Measurements from ENCODE around the gene HOXC10. TPM values are rescaled to one million over a fixed set of nuclear protein-coding genes. Genes with fewer than 3 reads are reported as not detected.
A peak's percentile ranks its signal among the peaks of the same experiment; 100 is the strongest.

HOXC10 gene
- total and polyA plus RNA-seq, 2 of the 8 experiments (the other 6 are each of a cell fraction or from before 2014, with no cell fraction given): not detected

DNA sequence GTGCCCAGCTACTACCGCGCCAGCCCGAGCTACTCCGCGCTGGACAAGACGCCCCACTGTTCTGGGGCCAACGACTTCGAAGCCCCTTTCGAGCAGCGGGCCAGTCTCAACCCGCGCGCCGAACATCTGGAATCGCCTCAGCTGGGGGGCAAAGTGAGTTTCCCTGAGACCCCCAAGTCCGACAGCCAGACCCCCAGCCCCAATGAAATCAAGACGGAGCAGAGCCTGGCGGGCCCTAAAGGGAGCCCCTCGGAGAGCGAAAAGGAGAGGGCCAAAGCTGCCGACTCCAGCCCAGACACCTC, 697 bp downstream of the HOXC10 start:
- Histone ChIP-seq H3K23ac (ENCODE audit: insufficient read length) (no peak overlapping the region), H2AFZ (ENCODE audit: low read length) (no peak overlapping the region), H2BK12ac (ENCODE audit: low read depth, low read length) (0 out of 2 replicates have a peak overlapping the region, but pooled peaks have one; percentile 27), H3K4ac (replicated peaks; ENCODE audit: insufficient read length, low read depth, low read length) (no peak overlapping the region), H3K23me2 (ENCODE audit: low read depth, low read length) (no peaks in the 10 kb centered on the region), H4K8ac (ENCODE audit: extremely low read depth, insufficient read depth, low read length) (no peak overlapping the region; the same call in 1 of the 2 replicates), H2BK120ac (replicated peaks; ENCODE audit: low read depth, low read length) (no peak overlapping the region), H3K4me3 (ENCODE audit: extremely low read depth in 1 of 4, insufficient read depth in 2 of 4, low read depth in 3 of 4, low read length in 4 of 4) (peak overlapping the region in 1 of 4 experiments; percentile 38; a peak in 2 of 8 replicates), H3K4me1 (replicated peaks in 1 of 4; ENCODE audit: control insufficient read depth in 3 of 4, insufficient read depth in 4 of 4, low read length in 3 of 4) (peaks cover 0 to 6% (median 3%) of the 10 kb centered on the region in 4 experiments; a peak in 3 of 7 replicates), H3K79me2 (ENCODE audit: control insufficient read depth in 1 of 2, insufficient read depth in 2 of 2, low read length in 2 of 2) (no peaks in the 10 kb centered on the region), H3K9me3 (ENCODE audit: insufficient read depth in 2 of 2, low read depth in 1 of 2, low read length in 1 of 2) (peaks cover 0 to 9% of the 10 kb centered on the region in 2 experiments; a peak in 1 of 4 replicates), H4K91ac (replicated peaks; ENCODE audit: insufficient read length, low read length) (no peak overlapping the region), H3K27ac (ENCODE audit: low read depth, low read length) (no peak overlapping the region), H3K56ac (replicated peaks; ENCODE audit: insufficient read length, low read depth, low read length) (no peak overlapping the region), H3K36me3 (ENCODE audit: control insufficient read depth in 2 of 4, insufficient read depth in 4 of 4, low read length in 3 of 4) (peaks cover 0 to 8% (median 0%) of the 10 kb centered on the region in 4 experiments; a peak in 1 of 8 replicates), H2BK20ac (ENCODE audit: low read length) (no peak overlapping the region), H3K4me2 (ENCODE audit: insufficient read depth in 1 of 2, low read depth in 2 of 2, low read length in 2 of 2) (peak overlapping the region; percentile 41 to 55; a peak in 3 of 4 replicates), H2BK15ac (ENCODE audit: low read length) (no peak overlapping the region), H4K5ac (ENCODE audit: insufficient read length, low read depth, low read length) (no peak overlapping the region), H3K9ac (replicated peaks in 1 of 4; ENCODE audit: extremely low read depth in 1 of 4, low read depth in 3 of 4, low read length in 3 of 4) (no peak overlapping the region), H2BK5ac (ENCODE audit: low read depth, low read length) (no peak overlapping the region), H4K20me1 (replicated peaks in 1 of 2; ENCODE audit: control insufficient read depth in 1 of 2, insufficient read depth in 2 of 2, low read length in 2 of 2) (peaks cover 15 to 30% of the 10 kb centered on the region in 2 experiments), H3K27me3 (replicated peaks in 1 of 4; ENCODE audit: control insufficient read depth in 3 of 4, extremely low read depth in 1 of 4, insufficient read depth in 3 of 4, low read length in 3 of 4) (peaks cover 94 to 99% (median 97%) of the 10 kb centered on the region in 4 experiments), H2AK5ac (ENCODE audit: low read depth, low read length) (no peak overlapping the region), H3K14ac (ENCODE audit: insufficient read length) (no peak overlapping the region), H3K79me1 (ENCODE audit: low read depth, low read length) (no peaks in the 10 kb centered on the region), H3K18ac (ENCODE audit: extremely low read depth, low read length) (peak overlapping the region; percentile 32; the same call in 1 of the 2 replicates)
- POLR2A ChIA-PET (ENCODE audit: partially characterized antibody): interaction anchor here (0.9 to 1.2 kb wide), 4 partner anchors 9 to 36 kb away, joined by 3 to 4 read pairs (median 4); partner anchors contain the start of gene HOXC11
- TF ChIP-seq NRF1 (IDR thresholded peaks at IDR 0.05; ENCODE audit: low read depth, low read length) (no peak), POLR2AphosphoS5 (IDR thresholded peaks at IDR 0.05; ENCODE audit: low read depth, low read length) (no peak), CBX5 (IDR thresholded peaks at IDR 0.05; ENCODE audit: low read depth, low read length) (no peak), RNF2 (IDR thresholded peaks at IDR 0.05; ENCODE audit: borderline replicate concordance, low read depth, low read length, missing control alignments, poor library complexity, severe bottlenecking) (peak; percentile 83), KDM4A (IDR thresholded peaks at IDR 0.05; ENCODE audit: low read depth, low read length, severe bottlenecking) (no peak), RXRA (IDR thresholded peaks at IDR 0.05; ENCODE audit: insufficient read depth, low read depth, low read length) (no peak)
- FAIRE-seq: no peak
- no peak for DNase-seq (ENCODE audit: low read depth in 1 of 2, low spot score in 2 of 2)
- WGBS, 2 experiments (ENCODE audit: extremely low coverage in 1 of 2, insufficient coverage in 1 of 2, insufficient read length in 1 of 2, insufficient replicate concordance in 2 of 2, low coverage in 1 of 2, low lambda C conversion rate in 2 of 2, missing lambda C conversion rate in 1 of 2): 13% methylated on average over 21 of the region's 21 CpGs; no CpG with 5 or more reads in 1 of the 2 experiments
- CTCF ChIA-PET (ENCODE audit: partially characterized antibody): interaction anchor here (0.6 to 5.8 kb wide), 33 partner anchors 10 to 772 kb away, joined by 3 to 91 read pairs (median 5); partner anchors contain the start of genes HOTAIR, HOXC12, HOXC4 and HOXC5
